Measurements from ENCODE around the gene KLHL18. TPM values are rescaled to one million over a fixed set of nuclear protein-coding genes. Genes with fewer than 3 reads are reported as not detected.
"Not testable (repeated sequence)": the region's sequence is repeated elsewhere in the genome, so short reads cannot be mapped to it uniquely, and the experiment has no call there.

Gene KLHL18
- total and polyA plus RNA-seq, 4 donors, result 3.5 to 12.6 (median 10.3) TPM

- TF ChIP-seq CTCF (IDR thresholded peaks at IDR 0.05; ENCODE audit: low read depth, low read length, missing input control) (no peak), GABPA (IDR thresholded peaks at IDR 0.05 in 1 of 2, conservative IDR thresholded peaks at IDR 0.05 in 1 of 2) (no peak)
Measured at GRCh38 chr3:47356201-47356600, 73.5 kb downstream of the KLHL18 start (continued).

- WGBS, result 84% methylated on average over 1 of the region's 1 CpG
Measured at GRCh38 chr3:47359323-47359722, 76.6 kb downstream of the KLHL18 start.

GRCh38 chr3:47360110-47360517 is 77.4 kb downstream of the KLHL18 start:
- not testable (repeated sequence) for H3K9ac ChIP-seq (ENCODE audit: low read depth in 1 of 2, low read length in 2 of 2); H3K4me3 ChIP-seq (ENCODE audit: low read depth in 1 of 3, low read length in 3 of 3); H3K9me3 ChIP-seq (ENCODE audit: control insufficient read depth in 4 of 4, low read length in 3 of 4); H3K4me1 ChIP-seq (ENCODE audit: control insufficient read depth in 4 of 4, insufficient read depth in 4 of 4, low read length in 3 of 4); H3K27me3 ChIP-seq (ENCODE audit: control insufficient read depth in 4 of 4, insufficient read depth in 4 of 4, low read length in 3 of 4); DNase-seq (ENCODE audit: low spot score); H3K27ac ChIP-seq (ENCODE audit: low read depth in 1 of 2, low read length in 2 of 2); H3K36me3 ChIP-seq (ENCODE audit: control insufficient read depth in 4 of 4, insufficient read depth in 3 of 4, low read depth in 1 of 4, low read length in 3 of 4)
- 90% methylated on average over 4 of the region's 4 CpGs for WGBS

More at GRCh38 chr3:47359323-47359722, 76.6 kb downstream of the KLHL18 start:
- no peaks in the 10 kb centered on the region for H3K27me3 ChIP-seq (ENCODE audit: control insufficient read depth in 4 of 4, insufficient read depth in 4 of 4, low read length in 3 of 4)
- no peak overlapping the region for H3K27ac ChIP-seq (ENCODE audit: low read depth in 1 of 2, low read length in 2 of 2)
- H3K9me3 ChIP-seq (ENCODE audit: control insufficient read depth in 4 of 4, low read length in 3 of 4), result peaks cover 0 to 4% (median 2%) of the 10 kb centered on the region in 4 donors
- TF ChIP-seq RAD21 (IDR thresholded peaks at IDR 0.05), result no peak
- no peak for TF ChIP-seq JUND (IDR thresholded peaks at IDR 0.05)
- no peak for TF ChIP-seq NR2F2 (IDR thresholded peaks at IDR 0.05)
- no peak for TF ChIP-seq FOXA2 (IDR thresholded peaks at IDR 0.05)
- no peak for TF ChIP-seq ZBTB33 (IDR thresholded peaks at IDR 0.05)
- no peak for TF ChIP-seq EGR1 (IDR thresholded peaks at IDR 0.05; ENCODE audit: low read depth in 2 of 2)
- no peak for TF ChIP-seq HNF4A (conservative IDR thresholded peaks at IDR 0.05)
- TF ChIP-seq MAX (IDR thresholded peaks at IDR 0.05), result no peak
- no peak for TF ChIP-seq REST (IDR thresholded peaks at IDR 0.05)
- TF ChIP-seq GABPA (IDR thresholded peaks at IDR 0.05 in 1 of 2, conservative IDR thresholded peaks at IDR 0.05 in 1 of 2), result no peak
- TF ChIP-seq SP1 (IDR thresholded peaks at IDR 0.05), result no peak
- no peak for TF ChIP-seq HNF4G (IDR thresholded peaks at IDR 0.05)
- TF ChIP-seq RXRA (IDR thresholded peaks at IDR 0.05), result no peak
- H3K9ac ChIP-seq (ENCODE audit: low read depth in 1 of 2, low read length in 2 of 2), result no peak overlapping the region
- H3K36me3 ChIP-seq (ENCODE audit: control insufficient read depth in 4 of 4, insufficient read depth in 3 of 4, low read depth in 1 of 4, low read length in 3 of 4), result no peaks in the 10 kb centered on the region
- no peak overlapping the region for H3K4me3 ChIP-seq (ENCODE audit: low read depth in 1 of 3, low read length in 3 of 3)
- peaks cover 0 to 3% (median 0%) of the 10 kb centered on the region in 4 donors for H3K4me1 ChIP-seq (ENCODE audit: control insufficient read depth in 4 of 4, insufficient read depth in 4 of 4, low read length in 3 of 4)
- no peak for DNase-seq (ENCODE audit: low spot score)

Measured in liver (tissue), 9 donors.